GM08714 (cell line): ENCODE data around the gene WBP4.

ENCODE experiments used
- H3K4me3 ChIP-seq: fragments of 200-500 bp; sonication (Bioruptor generic); 2 replicates; pipeline ENCODE4 v1.5.1; 2014; ENCODE audit warnings: mild to moderate bottlenecking, low read length, inconsistent platforms
- ZNF274 ChIP-seq: IDR thresholded peaks from 2 replicates; pipeline ENCODE4 v1.6.1; 2012; ENCODE audit warnings: mild to moderate bottlenecking, low read depth, low read length

The WBP4 gene

DNA sequence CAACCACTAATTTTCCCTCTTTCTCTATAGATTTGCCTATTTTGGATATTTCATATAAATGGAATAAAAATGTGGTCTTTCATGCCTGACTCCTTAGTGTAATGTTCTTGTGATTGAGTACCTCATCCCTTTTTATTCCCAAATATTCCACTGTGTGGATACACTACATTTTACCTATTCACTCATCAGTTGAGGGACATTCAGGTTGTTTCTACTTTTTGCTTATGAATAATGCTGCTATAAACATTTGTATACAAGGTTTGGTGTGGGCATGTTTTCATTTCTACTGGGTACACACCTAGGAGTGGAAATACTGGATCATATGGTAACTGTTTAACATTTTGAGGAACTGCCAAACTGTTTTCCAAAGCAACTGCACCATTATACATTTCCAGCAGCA, 5.1 kb upstream of the WBP4 start:
- TF ChIP-seq ZNF274: no peak
- H3K4me3 ChIP-seq: no peak overlapping the region

DNA sequence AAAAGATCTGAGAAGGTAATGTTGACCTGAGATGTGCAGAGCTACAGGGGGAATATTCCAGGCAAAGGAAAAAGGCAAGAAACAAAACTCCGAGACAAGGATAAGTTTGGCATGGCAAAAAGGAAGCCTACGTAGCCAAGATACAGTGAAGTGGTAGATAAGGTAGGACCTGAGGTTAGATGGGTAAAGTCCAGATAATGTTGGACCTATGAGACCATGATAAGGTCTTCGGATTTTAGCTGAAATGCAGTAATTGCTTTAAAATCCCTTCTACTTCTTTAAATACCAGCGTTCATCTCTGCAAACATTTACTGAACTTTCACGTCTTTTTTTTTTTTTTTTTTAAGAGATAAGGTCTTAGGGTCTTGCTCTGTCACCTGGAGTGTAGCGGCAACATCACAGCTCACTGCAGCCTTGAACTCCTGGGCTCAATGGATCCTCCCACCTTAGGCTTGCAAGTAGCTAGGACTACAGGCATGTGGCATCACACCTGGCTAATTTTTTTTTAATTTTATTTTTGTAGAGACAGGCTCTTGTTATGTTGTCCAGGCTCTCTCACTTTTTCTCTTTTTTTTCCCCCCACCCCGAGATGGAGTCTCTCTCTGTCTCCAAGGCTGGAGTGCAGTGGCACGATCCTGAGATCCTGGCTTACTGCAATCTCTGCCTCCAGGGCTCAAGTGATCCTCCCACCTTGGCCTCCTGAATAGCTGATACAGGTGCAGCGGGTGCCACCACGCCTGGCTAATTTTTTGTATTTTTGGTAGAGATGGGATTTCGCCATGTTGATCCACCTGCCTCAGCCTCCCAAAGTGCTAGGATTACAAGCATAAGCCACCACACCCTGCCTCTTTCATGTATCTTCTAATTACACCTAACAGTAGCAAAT, 4.2 kb upstream of the WBP4 start:
- no peak for TF ChIP-seq ZNF274
- H3K4me3 ChIP-seq: no peak overlapping the region

DNA sequence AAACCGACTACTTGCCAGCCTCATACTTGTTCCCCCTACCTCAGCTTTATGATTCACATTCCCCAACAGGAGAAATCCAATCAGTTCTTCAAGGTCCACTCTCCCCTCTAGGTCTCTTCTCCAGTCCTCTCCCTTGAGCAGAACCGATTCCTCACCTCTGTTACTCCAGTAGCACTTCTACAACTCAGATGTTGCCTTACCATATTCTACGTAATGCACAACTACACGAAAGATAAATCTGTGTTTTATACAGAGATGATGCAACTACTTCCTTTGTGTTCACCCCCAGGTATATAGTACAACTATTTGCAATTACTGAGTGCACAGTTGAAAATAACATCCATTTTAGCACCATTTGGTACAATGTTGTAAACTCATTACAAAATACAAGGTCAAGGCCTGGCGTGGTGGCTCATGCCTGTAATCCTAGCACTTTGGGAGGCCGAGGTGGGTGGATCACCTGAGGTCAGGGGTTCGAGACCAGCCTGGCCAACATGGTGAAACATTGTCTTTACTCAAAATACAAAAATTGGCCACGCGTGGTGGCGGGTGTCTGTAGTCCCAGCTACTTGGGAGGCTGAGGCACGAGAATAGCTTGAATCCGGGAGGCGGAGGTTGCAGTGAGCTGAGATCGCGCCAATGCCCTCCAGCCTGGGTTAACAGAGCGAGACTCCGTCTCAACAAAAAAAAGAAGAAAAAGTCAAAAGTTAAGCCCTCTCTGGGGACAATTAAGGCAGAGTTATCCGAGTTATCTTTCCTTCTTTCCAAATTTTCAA, 2.8 kb upstream of the WBP4 start:
- no peak for TF ChIP-seq ZNF274
- H3K4me3 ChIP-seq: peak overlapping the region; percentile 81

DNA sequence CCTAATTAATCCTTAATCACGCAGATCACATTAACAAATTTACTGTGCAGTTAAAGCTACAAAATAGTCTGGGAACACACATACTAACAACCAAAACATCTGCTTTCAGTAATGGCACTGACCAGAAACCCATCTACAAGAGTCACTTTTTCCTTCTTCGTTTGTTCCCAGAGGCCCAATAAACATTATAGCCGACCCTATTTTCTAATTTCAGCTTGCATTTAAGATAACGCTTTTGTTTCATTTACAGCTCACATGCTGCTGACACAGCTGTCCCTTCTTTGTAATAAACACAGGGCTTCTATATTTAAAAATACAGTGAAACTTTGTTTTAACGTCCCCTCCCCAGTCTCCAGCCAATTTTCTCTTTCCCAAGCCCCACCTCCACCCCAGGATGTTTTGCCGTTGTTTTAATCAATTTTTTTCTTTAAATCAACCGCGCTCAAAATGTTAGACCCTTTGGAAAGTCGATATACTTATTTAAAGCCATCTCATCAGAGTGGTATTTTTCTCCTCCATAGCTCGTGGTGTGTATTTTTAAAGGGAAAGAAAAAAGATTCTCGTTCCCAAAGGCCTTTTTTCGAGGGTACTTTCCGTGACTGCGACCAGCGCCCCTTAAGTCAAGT, 1.7 kb upstream of the WBP4 start:
- TF ChIP-seq ZNF274: no peak
- peak overlapping the region; percentile 81 for H3K4me3 ChIP-seq

DNA sequence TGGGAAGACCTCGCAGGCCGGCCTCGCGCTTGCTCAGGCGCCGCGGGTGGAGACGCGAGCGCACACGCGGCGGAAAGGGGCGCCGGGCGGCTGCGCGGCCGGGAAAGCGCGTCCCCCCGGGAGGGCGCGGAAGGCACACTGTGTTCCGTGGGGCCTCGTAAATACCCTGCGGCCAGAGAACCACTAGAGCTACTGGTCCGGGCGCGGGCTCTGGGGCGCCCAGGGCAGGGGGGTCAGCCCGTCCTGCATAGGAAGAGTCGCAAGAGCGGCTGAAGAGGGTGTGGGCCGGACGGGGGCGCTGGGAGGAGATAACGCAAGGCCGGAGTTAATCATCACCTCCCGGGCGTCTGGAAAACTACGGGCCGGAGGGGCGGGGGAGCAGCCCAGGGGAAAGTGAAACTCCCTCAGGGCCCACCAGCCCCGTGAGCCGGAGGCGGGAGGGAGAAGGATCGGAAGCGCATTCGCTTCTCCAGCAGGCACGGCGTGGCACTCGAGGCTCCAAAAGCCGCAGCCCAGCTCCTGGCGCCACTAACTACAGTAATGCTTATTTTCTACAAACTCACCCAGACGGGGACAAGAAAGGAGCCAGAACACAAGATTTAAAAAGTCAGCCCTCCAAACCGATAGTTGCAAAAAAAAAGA, 1.1 kb upstream of the WBP4 start:
- TF ChIP-seq ZNF274: no peak
- peak overlapping the region; percentile 81 for H3K4me3 ChIP-seq

DNA sequence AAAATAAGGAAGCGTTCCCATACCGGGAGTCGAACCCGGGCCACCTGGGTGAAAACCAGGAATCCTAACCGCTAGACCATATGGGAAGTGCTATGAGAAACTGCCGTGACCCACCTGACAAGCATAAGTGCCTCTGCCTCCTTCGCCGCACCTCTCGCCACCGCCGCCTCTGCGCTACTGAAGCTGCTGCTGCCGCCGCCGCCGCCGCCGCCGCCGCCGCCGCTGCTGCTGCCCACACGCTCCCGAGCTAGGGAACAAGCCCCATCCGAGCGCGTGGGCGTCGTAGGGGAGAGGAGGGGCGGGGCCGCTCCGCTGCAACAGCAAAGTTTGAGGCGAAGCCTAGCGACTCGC, 610 bp upstream of the WBP4 start:
- peak overlapping the region; percentile 81 for H3K4me3 ChIP-seq
- no peak for TF ChIP-seq ZNF274

DNA sequence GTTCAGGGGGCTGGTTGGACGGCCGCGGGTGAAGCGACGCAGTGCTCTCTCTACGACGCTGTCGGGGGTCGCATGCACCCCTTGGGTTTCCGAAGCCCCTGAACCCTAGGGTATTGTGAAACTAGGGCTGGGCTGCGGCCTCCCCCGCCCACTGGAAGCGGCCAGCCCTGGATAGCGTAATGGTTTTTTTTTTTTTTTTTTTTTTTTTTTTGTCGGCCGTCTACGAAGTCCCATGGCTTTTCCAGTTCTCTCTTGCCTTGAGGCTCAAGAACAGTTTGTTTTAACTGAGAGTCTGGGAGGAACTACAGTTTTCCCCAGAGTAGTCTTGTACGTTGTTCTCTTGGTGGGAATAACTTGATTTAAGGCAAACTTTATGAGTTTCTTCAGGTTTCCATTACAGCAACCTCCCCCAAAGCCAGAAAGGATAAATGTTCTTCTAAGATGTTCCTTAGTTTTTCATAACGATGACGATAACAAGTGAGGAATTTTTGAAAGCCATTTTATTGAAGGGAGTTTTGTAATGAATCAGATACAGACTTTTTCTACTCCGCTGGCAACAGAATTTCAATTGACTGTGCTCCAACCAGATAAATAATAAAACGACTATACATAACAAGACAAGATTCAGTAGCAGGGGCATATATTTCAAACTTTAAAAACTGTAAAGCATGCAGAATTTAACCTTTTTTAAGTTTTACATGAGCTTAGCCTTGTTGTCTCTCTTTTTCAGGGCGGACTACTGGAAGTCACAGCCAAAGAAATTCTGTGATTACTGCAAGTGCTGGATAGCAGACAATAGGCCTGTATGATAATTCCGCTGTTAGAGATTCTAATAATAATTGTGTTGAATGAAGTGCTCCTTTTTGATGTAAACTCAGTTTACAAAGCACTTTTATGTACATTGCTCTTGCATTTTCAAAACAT, 867 bp downstream of the WBP4 start:
- TF ChIP-seq ZNF274: no peak
- H3K4me3 ChIP-seq: peak overlapping the region; percentile 81

DNA sequence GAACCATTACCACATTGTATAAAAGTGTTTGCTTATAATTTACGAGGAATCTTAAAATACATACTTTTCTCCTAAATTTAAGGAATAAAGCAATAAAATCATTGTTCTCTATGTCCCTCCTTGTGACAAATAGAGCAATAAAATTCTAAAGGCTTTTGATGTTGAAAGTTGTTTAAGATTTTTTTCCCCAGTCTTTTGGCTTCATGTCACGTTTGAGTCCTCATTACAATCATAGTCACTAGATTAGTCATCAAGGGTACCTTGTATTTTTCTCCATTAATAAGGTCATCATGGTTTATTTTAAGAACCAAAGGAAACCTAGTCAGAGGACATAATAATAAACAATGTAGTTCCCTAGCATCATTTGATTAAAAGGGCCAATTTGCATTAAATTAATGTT, 3.2 kb downstream of the WBP4 start:
- no peak overlapping the region for H3K4me3 ChIP-seq
- no peak for TF ChIP-seq ZNF274

DNA sequence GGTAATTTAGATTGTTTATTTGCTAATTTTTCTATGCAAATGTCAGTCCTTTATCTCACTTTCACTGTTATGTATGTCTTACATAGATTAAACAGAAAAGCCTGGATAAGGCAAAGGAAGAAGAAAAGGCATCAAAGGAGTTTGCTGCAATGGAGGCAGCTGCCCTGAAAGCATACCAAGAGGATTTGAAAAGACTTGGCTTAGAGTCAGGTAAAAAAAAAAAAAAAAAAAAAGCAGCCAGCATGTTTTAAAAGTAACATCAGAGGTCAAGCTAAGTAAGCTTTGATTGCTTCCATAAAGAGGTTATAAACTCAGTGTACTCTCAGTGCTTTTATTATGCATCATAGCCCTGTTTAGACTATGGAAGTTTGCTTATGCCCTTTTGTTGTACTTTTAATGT, 3.8 kb downstream of the WBP4 start:
- no peak overlapping the region for H3K4me3 ChIP-seq
- no peak for TF ChIP-seq ZNF274

DNA sequence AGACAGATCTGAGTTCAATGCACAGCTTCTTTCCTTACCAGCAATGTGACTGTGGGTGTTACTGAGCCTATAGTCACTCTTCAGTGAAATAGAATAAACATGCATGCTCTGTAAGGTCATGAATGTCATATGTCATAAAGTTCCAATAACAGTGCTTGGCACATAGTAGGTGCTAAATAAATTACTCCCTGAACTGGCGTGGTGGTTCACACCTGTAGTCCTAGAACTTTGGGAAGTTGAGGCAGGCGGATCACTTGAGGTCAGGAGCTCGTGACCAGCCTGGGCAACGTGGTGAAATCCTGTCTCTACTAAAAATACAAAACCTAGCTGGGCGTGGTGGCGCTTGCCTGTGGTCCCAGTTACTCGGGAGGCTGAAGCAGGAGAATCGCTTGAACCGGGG, 13.2 kb downstream of the WBP4 start:
- H3K4me3 ChIP-seq: no peak overlapping the region
- TF ChIP-seq ZNF274: no peak

DNA sequence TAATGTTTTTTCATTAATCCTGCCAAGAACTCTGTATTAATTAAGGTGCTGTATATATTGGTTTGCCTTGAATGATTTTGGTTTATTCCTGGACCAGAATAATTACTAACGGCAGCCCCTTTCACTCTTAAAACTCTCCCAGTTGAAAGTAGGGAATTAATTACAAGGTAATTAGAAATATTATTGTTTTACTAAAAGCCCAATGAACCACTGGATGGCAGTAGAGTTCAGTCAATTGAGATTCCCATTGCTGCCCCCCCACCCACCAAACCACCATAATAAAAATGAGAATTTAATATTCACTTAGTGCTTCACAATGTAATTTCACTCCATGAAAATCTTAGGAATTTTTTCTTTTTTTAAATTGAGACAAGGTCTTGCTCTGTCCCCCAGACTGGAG, 13.7 kb downstream of the WBP4 start:
- no peak for TF ChIP-seq ZNF274
- H3K4me3 ChIP-seq: no peak overlapping the region

DNA sequence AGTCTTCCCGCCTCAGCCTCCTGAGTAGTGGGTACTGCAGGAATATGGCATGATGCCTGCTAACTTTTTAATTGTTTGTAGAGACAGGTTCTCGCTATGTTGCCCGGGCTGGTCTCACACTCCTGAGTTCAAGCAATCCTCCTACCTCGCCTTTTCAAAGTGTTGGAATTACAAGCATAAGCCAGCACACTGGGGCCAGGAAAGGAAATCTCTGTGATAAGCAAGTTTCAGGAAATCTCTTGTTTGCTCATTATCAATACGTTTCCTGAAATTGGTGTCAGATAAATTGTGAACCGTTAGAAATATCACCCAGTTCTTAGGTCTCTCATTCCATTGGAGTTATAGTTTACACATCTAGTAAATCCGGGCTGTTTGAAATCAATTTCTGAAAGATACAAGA, 14.2 kb downstream of the WBP4 start:
- no peak for TF ChIP-seq ZNF274
- no peak overlapping the region for H3K4me3 ChIP-seq

DNA sequence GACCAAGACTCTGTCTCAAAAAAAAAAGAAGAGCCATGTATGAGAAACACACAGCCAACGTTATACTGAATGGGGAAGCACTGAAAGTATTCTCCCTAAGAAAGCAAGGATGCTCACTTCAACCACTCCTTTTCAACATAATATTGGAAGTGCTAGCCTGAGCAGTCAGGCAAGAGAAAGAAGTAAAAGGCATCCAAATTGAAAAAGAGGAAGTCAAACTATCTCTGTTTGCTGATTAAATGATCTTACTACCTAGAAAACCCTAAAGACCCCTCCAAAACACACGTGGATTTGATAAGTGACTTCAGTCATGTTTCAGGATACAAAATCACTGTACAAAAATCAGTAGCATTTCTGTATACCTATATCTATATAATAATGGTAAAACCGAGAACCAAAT, 16.2 kb downstream of the WBP4 start:
- no peak for TF ChIP-seq ZNF274
- no peak overlapping the region for H3K4me3 ChIP-seq

DNA sequence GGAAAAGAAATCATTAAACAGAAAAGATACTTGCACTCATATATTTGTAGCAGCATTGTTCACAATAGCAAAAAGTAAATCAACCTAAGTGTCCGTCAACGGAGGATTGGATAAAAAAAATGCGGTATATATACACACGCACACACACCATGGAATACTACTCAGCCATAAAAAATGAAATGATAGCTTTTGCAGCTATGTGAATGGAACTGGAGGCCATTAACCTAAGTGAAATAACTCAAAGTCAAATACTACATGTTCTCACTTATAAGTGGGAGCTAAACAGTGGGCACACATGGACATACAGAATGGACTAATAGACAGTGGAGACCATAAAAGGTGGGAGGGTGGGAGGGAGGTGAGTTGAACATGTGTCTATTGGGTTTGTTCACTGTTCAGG, 18.4 kb downstream of the WBP4 start:
- no peak for TF ChIP-seq ZNF274
- no peak overlapping the region for H3K4me3 ChIP-seq
